GM18870 (cell line): ENCODE measurements around the gene CCDC28A.

Experiments
- ATAC-seq: cut with Tn5 transposase; IDR thresholded peaks from one replicate; pipeline ENCODE4 v1.9.1; 2021; ENCODE audit warnings: moderate library complexity; ENCODE audit not compliant: unreplicated experiment

The CCDC28A gene

GRCh38 chr6:138833816-138834539 lies 60.4 kb downstream of the CCDC28A start:
- ATAC-seq: no peak

DNA sequence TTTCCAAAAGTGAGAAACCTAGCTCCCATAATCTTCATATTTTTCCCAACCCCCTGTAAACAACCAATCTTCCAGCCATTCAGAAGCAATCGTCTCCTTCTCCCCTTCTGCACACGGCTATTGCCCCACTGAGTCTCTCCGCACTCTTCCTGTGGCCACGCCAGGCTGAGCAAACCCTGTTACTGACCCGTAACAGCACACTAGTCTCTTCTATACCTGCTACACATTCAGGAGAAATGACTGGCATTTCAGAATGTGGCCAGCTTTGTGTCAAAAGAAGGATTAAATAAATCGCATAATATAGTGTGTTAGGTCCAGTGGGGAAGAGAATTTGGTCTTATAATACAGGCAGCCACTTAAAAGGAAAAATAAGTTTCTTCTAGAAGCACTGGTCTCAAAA lies 63.7 kb downstream of the CCDC28A start:
- ATAC-seq: no peak
